ENCODE data around the gene MMP15.

GRCh38 chr16:58009856-58010416, 15.6 kb upstream of the MMP15 start:
- TF ChIP-seq CTCF (conservative IDR thresholded peaks at IDR 0.05; ENCODE audit: low read depth, low read length) = no peak
- TF ChIP-seq EZH2 (IDR thresholded peaks at IDR 0.05; ENCODE audit: borderline replicate concordance, low read depth, low read length, poor library complexity, severe bottlenecking) = no peak
